HEK293 (cell line): ENCODE results near the gene GSAP.

Experiments used
- CTCF ChIA-PET: fragments of 350-600 bp; formaldehyde crosslinking; extraction: SDS; loops from one replicate; lab custom pipeline; 2021; ENCODE audit warnings: antibody characterized with exemption; lab: Yijun Ruan, JAX
- POLR2A ChIA-PET: fragments of 300-600 bp; formaldehyde crosslinking; extraction: SDS; loops from one replicate; lab custom pipeline; 2020; ENCODE audit warnings: antibody characterized with exemption, inconsistent platforms; lab: Yijun Ruan, JAX
- H3K27ac ChIP-seq: fragments of 200-500 bp; sonication (Bioruptor generic); 2 replicates; pipeline ENCODE4 v1.5.1; 2014; ENCODE audit warnings: low read depth, low read length, control low read depth, inconsistent platforms; ENCODE audit errors: extremely low read depth
- H3K36me3 ChIP-seq, 2 experiments: fragments of 200-500 bp in 1 of 2; sonication (Bioruptor generic) in 1 of 2; 1 replicate in 1 of 2; 2 replicates in 1 of 2; pipeline ENCODE4 v1.5.1; 2014 to 2017; ENCODE audit warnings: inconsistent platforms in 2 of 2, low read length in 2 of 2; ENCODE audit not compliant: control insufficient read depth in 2 of 2, insufficient read depth in 1 of 2
- H3K4me1 ChIP-seq: fragments of 200-500 bp; sonication (Bioruptor generic); 2 replicates; pipeline ENCODE4 v1.5.1; 2014; ENCODE audit warnings: mild to moderate bottlenecking, low read length, inconsistent platforms; ENCODE audit not compliant: control insufficient read depth, insufficient read depth
- H3K4me3 ChIP-seq: 2 replicates; pipeline ENCODE4 v1.5.1; 2011; ENCODE audit warnings: low read depth, mild to moderate bottlenecking, control low read depth, low read length, moderate library complexity
- H3K9me3 ChIP-seq: fragments of 200-500 bp; sonication (Bioruptor generic); 2 replicates; pipeline ENCODE4 v1.5.1; 2014; ENCODE audit warnings: low read depth, low read length, inconsistent platforms; ENCODE audit not compliant: control insufficient read depth, insufficient read depth
- FEZF1 ChIP-seq: fragments of 450-650 bp; formaldehyde crosslinking; IDR thresholded peaks from 2 replicates; pipeline ENCODE4 v1.5.1; 2016; ENCODE audit warnings: missing biosample characterization, missing genetic modification characterization
- GLI4 ChIP-seq: fragments of 450-650 bp; formaldehyde crosslinking; IDR thresholded peaks from 2 replicates; pipeline ENCODE4 v1.5.1; 2016; ENCODE audit warnings: missing biosample characterization, missing genetic modification characterization
- PRDM2 ChIP-seq: fragments of 450-650 bp; formaldehyde crosslinking; IDR thresholded peaks from 2 replicates; pipeline ENCODE4 v1.5.1; 2016; ENCODE audit warnings: missing biosample characterization, missing genetic modification characterization, borderline replicate concordance
- RBAK ChIP-seq: fragments of 450-650 bp; formaldehyde crosslinking; IDR thresholded peaks from 2 replicates; pipeline ENCODE4 v1.5.1; 2016; ENCODE audit warnings: missing biosample characterization, missing genetic modification characterization
- ZBTB21 ChIP-seq: fragments of 450-650 bp; formaldehyde crosslinking; IDR thresholded peaks from 2 replicates; pipeline ENCODE4 v1.5.1; 2017; ENCODE audit warnings: missing biosample characterization, missing genetic modification characterization
- ZNF175 ChIP-seq: fragments of 450-650 bp; formaldehyde crosslinking; IDR thresholded peaks from 2 replicates; pipeline ENCODE4 v1.5.1; 2016; ENCODE audit warnings: missing biosample characterization, missing genetic modification characterization
- ZNF19 ChIP-seq: fragments of 450-650 bp; formaldehyde crosslinking; IDR thresholded peaks from 2 replicates; pipeline ENCODE4; 2016; ENCODE audit warnings: missing biosample characterization, missing genetic modification characterization, low read depth
- ZNF221 ChIP-seq: fragments of 450-650 bp; formaldehyde crosslinking; IDR thresholded peaks from 2 replicates; pipeline ENCODE4 v1.5.1; 2017; ENCODE audit warnings: missing biosample characterization, missing genetic modification characterization, borderline replicate concordance
- ZNF223 ChIP-seq: fragments of 450-650 bp; formaldehyde crosslinking; IDR thresholded peaks from 2 replicates; pipeline ENCODE4 v1.5.1; 2016; ENCODE audit warnings: missing biosample characterization, missing genetic modification characterization
- ZNF391 ChIP-seq: fragments of 450-650 bp; formaldehyde crosslinking; IDR thresholded peaks from 2 replicates; pipeline ENCODE4 v1.5.1; 2016; ENCODE audit warnings: low read depth, missing biosample characterization, missing genetic modification characterization, borderline replicate concordance
- ZNF433 ChIP-seq: fragments of 450-650 bp; formaldehyde crosslinking; IDR thresholded peaks from 2 replicates; pipeline ENCODE4 v1.5.1; 2016; ENCODE audit warnings: missing biosample characterization, missing genetic modification characterization, low read depth
- ZNF529 ChIP-seq: fragments of 450-650 bp; formaldehyde crosslinking; IDR thresholded peaks from 2 replicates; pipeline ENCODE4 v1.5.1; 2017; ENCODE audit warnings: missing genetic modification characterization, missing biosample characterization; ENCODE audit not compliant: insufficient replicate concordance
- ZNF560 ChIP-seq: fragments of 450-650 bp; formaldehyde crosslinking; IDR thresholded peaks from 2 replicates; pipeline ENCODE4 v1.5.1; 2017; ENCODE audit warnings: missing biosample characterization, missing genetic modification characterization, borderline replicate concordance
- ZNF571 ChIP-seq: fragments of 450-650 bp; formaldehyde crosslinking; IDR thresholded peaks from 2 replicates; pipeline ENCODE4 v1.5.0; 2017; ENCODE audit warnings: missing biosample characterization, missing genetic modification characterization
- ZNF596 ChIP-seq: fragments of 450-650 bp; IDR thresholded peaks from 2 replicates; pipeline ENCODE4 v1.5.0; 2018; ENCODE audit warnings: missing biosample characterization, mild to moderate bottlenecking, missing genetic modification characterization, moderate library complexity
- ZNF624 ChIP-seq: fragments of 450-650 bp; formaldehyde crosslinking; IDR thresholded peaks from 2 replicates; pipeline ENCODE4 v1.5.1; 2017; ENCODE audit warnings: missing biosample characterization, missing genetic modification characterization
- ZNF692 ChIP-seq: fragments of 450-650 bp; formaldehyde crosslinking; IDR thresholded peaks from 2 replicates; pipeline ENCODE4 v1.5.1; 2016; ENCODE audit warnings: missing biosample characterization, missing genetic modification characterization
- ZNF701 ChIP-seq: fragments of 450-650 bp; formaldehyde crosslinking; IDR thresholded peaks from 2 replicates; pipeline ENCODE4 v1.5.1; 2016; ENCODE audit warnings: missing biosample characterization, missing genetic modification characterization
- TF ChIP-seq, protein P1 (sequence below): fragments of 450-650 bp; formaldehyde crosslinking; IDR thresholded peaks from 2 replicates; pipeline ENCODE4 v1.5.1; 2016; ENCODE audit warnings: missing biosample characterization, missing genetic modification characterization, borderline replicate concordance
- TF ChIP-seq, protein P2 (sequence below): fragments of 450-650 bp; formaldehyde crosslinking; IDR thresholded peaks from 2 replicates; pipeline ENCODE4 v1.5.1; 2017; ENCODE audit warnings: missing biosample characterization, missing genetic modification characterization

GSAP gene

GRCh38 chr7:77295549-77295948, 120.6 kb downstream of the GSAP start:
- ChIA-PET CTCF (interaction anchor here (0.5 to 0.7 kb wide), 4 partner anchors 21 to 1149 kb away, joined by 3 to 4 read pairs (median 4); no protein-coding TSS in a partner anchor), POLR2A (no interaction called here)
- no peak overlapping the region for H3K4me3 ChIP-seq
- H3K36me3 ChIP-seq, result no peaks in the 10 kb centered on the region
- no peak overlapping the region for H3K27ac ChIP-seq
- no peak for TF ChIP-seq ZNF221 (tag by site-specific recombination)
- no peak for TF ChIP-seq ZNF19 (tag by site-specific recombination)
- no peak for TF ChIP-seq ZNF560
- TF ChIP-seq ZNF223 (tag by site-specific recombination), result no peak
- H3K4me1 ChIP-seq, result no peaks in the 10 kb centered on the region
- H3K9me3 ChIP-seq, result no peaks in the 10 kb centered on the region

DNA sequence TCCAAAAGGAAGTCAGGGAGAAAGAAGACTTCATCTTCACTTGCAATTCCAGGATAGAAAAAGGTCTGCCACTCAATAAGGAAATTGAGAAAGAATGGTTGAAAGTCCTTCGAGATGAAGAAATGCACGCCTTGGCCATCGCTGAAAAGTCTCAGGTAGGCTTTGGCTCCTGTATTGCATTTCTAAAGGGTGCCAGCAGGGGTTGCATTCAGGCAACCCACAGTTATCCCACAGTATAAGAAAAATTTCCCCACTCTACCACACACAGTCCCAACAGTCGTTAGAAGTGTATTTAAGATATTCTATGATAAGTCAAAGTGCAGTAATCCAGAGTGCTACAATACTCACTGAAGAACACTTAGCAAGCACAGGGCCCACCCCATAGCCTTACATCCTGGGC, 123.1 kb downstream of the GSAP start:
- no peak overlapping the region for H3K27ac ChIP-seq
- H3K4me1 ChIP-seq, result no peaks in the 10 kb centered on the region
- H3K36me3 ChIP-seq, result no peaks in the 10 kb centered on the region
- TF ChIP-seq FEZF1 (tag by site-specific recombination) (no peak), RBAK (tag by site-specific recombination) (no peak), ZBTB21 (tag by site-specific recombination) (no peak), GLI4 (no peak), ZNF692 (no peak), ZNF529 (no peak), ZNF596 (no peak), ZNF175 (tag by site-specific recombination) (no peak), ZNF571 (no peak), PRDM2 (no peak)
- TF ChIP-seq, protein P1, sequence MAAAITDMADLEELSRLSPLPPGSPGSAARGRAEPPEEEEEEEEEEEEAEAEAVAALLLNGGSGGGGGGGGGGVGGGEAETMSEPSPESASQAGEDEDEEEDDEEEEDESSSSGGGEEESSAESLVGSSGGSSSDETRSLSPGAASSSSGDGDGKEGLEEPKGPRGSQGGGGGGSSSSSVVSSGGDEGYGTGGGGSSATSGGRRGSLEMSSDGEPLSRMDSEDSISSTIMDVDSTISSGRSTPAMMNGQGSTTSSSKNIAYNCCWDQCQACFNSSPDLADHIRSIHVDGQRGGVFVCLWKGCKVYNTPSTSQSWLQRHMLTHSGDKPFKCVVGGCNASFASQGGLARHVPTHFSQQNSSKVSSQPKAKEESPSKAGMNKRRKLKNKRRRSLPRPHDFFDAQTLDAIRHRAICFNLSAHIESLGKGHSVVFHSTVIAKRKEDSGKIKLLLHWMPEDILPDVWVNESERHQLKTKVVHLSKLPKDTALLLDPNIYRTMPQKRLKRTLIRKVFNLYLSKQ (tag by site-specific recombination), result no peak
- TF ChIP-seq, all 188 proteins: peak for 0
- ChIA-PET POLR2A (no interaction called here), CTCF (no interaction called here)
- H3K9me3 ChIP-seq, result no peaks in the 10 kb centered on the region
- no peak overlapping the region for H3K4me3 ChIP-seq

- H3K27ac ChIP-seq, result no peak overlapping the region
- ChIA-PET CTCF (no interaction called here), POLR2A (no interaction called here)
- H3K4me3 ChIP-seq, result no peak overlapping the region
- H3K4me1 ChIP-seq, result no peaks in the 10 kb centered on the region
- H3K36me3 ChIP-seq, result no peaks in the 10 kb centered on the region
- TF ChIP-seq ZNF701 (tag by site-specific recombination), result no peak
- no peak for TF ChIP-seq ZNF624 (tag by site-specific recombination)
- no peak for TF ChIP-seq ZNF391 (tag by site-specific recombination)
- no peak for TF ChIP-seq ZNF433
- TF ChIP-seq ZNF571, result no peak
- TF ChIP-seq, protein P2, sequence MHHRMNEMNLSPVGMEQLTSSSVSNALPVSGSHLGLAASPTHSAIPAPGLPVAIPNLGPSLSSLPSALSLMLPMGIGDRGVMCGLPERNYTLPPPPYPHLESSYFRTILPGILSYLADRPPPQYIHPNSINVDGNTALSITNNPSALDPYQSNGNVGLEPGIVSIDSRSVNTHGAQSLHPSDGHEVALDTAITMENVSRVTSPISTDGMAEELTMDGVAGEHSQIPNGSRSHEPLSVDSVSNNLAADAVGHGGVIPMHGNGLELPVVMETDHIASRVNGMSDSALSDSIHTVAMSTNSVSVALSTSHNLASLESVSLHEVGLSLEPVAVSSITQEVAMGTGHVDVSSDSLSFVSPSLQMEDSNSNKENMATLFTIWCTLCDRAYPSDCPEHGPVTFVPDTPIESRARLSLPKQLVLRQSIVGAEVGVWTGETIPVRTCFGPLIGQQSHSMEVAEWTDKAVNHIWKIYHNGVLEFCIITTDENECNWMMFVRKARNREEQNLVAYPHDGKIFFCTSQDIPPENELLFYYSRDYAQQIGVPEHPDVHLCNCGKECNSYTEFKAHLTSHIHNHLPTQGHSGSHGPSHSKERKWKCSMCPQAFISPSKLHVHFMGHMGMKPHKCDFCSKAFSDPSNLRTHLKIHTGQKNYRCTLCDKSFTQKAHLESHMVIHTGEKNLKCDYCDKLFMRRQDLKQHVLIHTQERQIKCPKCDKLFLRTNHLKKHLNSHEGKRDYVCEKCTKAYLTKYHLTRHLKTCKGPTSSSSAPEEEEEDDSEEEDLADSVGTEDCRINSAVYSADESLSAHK (tag by site-specific recombination), result no peak
- TF ChIP-seq, all 188 proteins: peak for 0
- H3K9me3 ChIP-seq, result no peaks in the 10 kb centered on the region
Measured at GRCh38 chr7:77290425-77290824, 125.7 kb downstream of the GSAP start.
